Prostate gland (tissue), 2 donors: Measurements from ENCODE around the gene AOAH. TPM values are rescaled to one million over a fixed set of nuclear protein-coding genes. Genes with fewer than 3 reads are reported as not detected.
"Not testable (repeated sequence)": the region's sequence is repeated elsewhere in the genome, so short reads cannot be mapped to it uniquely, and the experiment has no call there.

ENCODE experiments used
- DNase-seq: peaks from one replicate; pipeline ENCODE4 v3.0.0-alpha.2; 2019; ENCODE audit warnings: low spot score
- H3K27ac ChIP-seq, 2 donors: fragments of 200-600 bp; sonication (generic); 2 replicates each; pipeline ENCODE4 v1.5.1; 2017 to 2019
- H3K27me3 ChIP-seq: fragments of 200-600 bp; sonication (generic); replicated peaks from 2 replicates; pipeline ENCODE4 v1.5.1; 2019; ENCODE audit not compliant: insufficient read depth
- H3K36me3 ChIP-seq, 2 donors: fragments of 200-600 bp; sonication (generic); 1 replicate in 1 of 2; 2 replicates in 1 of 2; pipeline versions ENCODE4 v1.5.1 to v1.8.1; 2017 to 2019
- H3K4me1 ChIP-seq: fragments of 200-600 bp; sonication (generic); replicated peaks from 2 replicates; pipeline ENCODE4 v1.5.1; 2019
- H3K4me3 ChIP-seq, 2 donors: fragments of 200-600 bp; sonication (generic); 2 replicates each; pipeline ENCODE4 v1.5.1; 2017 to 2019
- H3K9me3 ChIP-seq: fragments of 200-600 bp; sonication (generic); 2 replicates; pipeline ENCODE4 v1.5.1; 2017
- POLR2A ChIP-seq: fragments of 450-650 bp; IDR thresholded peaks from one replicate; pipeline ENCODE4 v1.6.1; 2016; ENCODE audit warnings: antibody characterized with exemption, mild to moderate bottlenecking
- POLR2AphosphoS5 ChIP-seq: sonication (generic); formaldehyde crosslinking; IDR thresholded peaks from one replicate; pipeline ENCODE4 v1.6.1; 2017; ENCODE audit warnings: antibody characterized with exemption
- WGBS: methylation state at CpG from one replicate; pipeline ENCODE4 v1.1.5; 2018; 5-methylcytosine and 5-hydroxymethylcytosine counted together
- intact Hi-C: fragments of 100-400 bp; cut with DNase I; formaldehyde crosslinking; loops from one replicate; pipeline ENCODE4 v1.14.2; 2022
- total RNA-seq, 2 donors: library from RNA; depleted of rRNA; stranded (reverse); fragments of >200 nt; gene quantifications; one replicate each; pipeline ENCODE4 v1.1.0, GENCODE V29; 2016
- TF ChIP-seq, protein P1 (sequence below), 4 experiments: fragments of 200-600 bp in 2 of 4; fragments of 450-650 bp in 2 of 4; sonication (generic) in 2 of 4; IDR thresholded peaks; 1 replicate in 3 of 4; 2 replicates in 1 of 4; pipeline ENCODE4 v1.5.1; 2016 to 2019; ENCODE audit warnings: antibody characterized with exemption in 4 of 4, mild to moderate bottlenecking in 2 of 4, moderate library complexity in 2 of 4

The AOAH gene
- total RNA-seq, 2 donors from 2014 or later = 4.1 to 4.8 TPM

DNA sequence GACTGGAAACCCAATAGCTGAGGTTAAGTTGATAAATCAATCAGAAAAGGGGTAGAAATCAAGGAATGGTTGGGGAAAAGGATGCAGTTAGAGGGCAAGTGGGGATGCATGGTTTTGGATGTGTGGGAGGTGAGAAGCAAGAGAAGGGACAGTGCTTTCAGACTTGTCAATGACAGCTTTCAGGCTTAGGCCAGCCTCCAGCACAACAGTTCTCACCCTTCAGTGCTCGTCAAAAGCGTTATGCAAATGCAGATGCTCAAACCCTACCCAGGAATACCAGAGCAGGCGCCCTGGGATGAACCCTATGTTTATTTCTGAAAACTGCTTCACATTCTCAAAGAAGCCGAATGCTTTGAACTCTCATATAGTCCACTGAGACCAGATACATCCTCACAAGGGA is 74.0 kb downstream of the AOAH start:
- no peak for DNase-seq
- no peaks in the 10 kb centered on the region for H3K27me3 ChIP-seq
- H3K4me3 ChIP-seq = no peak overlapping the region
- TF ChIP-seq POLR2A = no peak
- TF ChIP-seq, protein P1, sequence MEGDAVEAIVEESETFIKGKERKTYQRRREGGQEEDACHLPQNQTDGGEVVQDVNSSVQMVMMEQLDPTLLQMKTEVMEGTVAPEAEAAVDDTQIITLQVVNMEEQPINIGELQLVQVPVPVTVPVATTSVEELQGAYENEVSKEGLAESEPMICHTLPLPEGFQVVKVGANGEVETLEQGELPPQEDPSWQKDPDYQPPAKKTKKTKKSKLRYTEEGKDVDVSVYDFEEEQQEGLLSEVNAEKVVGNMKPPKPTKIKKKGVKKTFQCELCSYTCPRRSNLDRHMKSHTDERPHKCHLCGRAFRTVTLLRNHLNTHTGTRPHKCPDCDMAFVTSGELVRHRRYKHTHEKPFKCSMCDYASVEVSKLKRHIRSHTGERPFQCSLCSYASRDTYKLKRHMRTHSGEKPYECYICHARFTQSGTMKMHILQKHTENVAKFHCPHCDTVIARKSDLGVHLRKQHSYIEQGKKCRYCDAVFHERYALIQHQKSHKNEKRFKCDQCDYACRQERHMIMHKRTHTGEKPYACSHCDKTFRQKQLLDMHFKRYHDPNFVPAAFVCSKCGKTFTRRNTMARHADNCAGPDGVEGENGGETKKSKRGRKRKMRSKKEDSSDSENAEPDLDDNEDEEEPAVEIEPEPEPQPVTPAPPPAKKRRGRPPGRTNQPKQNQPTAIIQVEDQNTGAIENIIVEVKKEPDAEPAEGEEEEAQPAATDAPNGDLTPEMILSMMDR (IDR thresholded peaks at IDR 0.05) = no peak
- intact Hi-C loops = no loop called here
- H3K4me1 ChIP-seq = no peaks in the 10 kb centered on the region
- WGBS = 89% methylated on average over 4 of the region's 4 CpGs
- H3K9me3 ChIP-seq = no peaks in the 10 kb centered on the region
- H3K27ac ChIP-seq = no peak overlapping the region
- H3K36me3 ChIP-seq = no peaks in the 10 kb centered on the region

DNA sequence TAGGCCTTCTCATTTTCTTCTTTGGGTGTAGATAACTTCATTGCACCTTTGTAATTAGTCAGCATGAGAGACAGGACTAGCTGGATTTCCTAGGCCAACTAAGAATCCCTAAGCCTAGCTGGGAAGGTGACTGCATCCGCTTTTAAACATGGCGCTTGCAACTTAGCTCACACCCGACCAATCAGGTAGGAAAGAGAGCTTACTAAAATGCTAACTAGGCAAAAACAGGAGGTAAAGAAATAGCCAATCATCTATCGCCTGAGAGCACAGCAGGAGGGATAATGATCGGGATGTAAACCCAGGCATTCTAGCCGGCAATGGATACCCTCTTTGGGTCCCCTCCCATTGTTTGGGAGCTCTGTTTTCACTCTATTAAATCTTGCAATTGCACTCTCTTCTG is 75.0 kb downstream of the AOAH start:
- H3K9me3 ChIP-seq, DNase-seq, H3K4me1 ChIP-seq, H3K36me3 ChIP-seq, intact Hi-C loops, H3K27ac ChIP-seq, H3K4me3 ChIP-seq, H3K27me3 ChIP-seq: not testable (repeated sequence)
- 95% methylated on average over 6 of the region's 6 CpGs for WGBS

DNA sequence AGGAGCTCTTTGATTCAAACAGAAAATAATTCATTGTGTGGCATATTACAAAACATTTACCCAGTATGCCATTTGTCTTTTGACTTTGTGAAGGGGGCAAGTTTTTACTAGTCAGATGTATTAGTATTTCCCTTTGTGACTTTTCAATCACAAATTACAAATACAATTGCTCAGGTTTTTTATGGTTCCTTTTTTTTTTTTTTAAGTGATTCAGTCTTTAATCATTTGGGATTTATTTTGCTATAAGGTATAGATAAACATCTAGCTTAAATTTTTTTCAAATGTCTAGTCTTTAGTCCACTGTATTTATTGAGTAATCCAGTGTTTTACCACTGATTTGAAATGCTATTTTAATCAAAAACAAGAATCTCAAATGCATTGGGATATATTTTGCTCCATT is 75.9 kb downstream of the AOAH start:
- DNase-seq = no peak
- Histone ChIP-seq H3K27me3 (no peaks in the 10 kb centered on the region), H3K27ac (no peak overlapping the region), H3K36me3 (no peaks in the 10 kb centered on the region), H3K4me1 (no peaks in the 10 kb centered on the region), H3K9me3 (no peaks in the 10 kb centered on the region), H3K4me3 (no peak overlapping the region)
- TF ChIP-seq, protein P1 (IDR thresholded peaks at IDR 0.05) = no peak
- no peak for TF ChIP-seq POLR2AphosphoS5
- no peak for TF ChIP-seq POLR2A
- intact Hi-C loops = no loop called here

DNA sequence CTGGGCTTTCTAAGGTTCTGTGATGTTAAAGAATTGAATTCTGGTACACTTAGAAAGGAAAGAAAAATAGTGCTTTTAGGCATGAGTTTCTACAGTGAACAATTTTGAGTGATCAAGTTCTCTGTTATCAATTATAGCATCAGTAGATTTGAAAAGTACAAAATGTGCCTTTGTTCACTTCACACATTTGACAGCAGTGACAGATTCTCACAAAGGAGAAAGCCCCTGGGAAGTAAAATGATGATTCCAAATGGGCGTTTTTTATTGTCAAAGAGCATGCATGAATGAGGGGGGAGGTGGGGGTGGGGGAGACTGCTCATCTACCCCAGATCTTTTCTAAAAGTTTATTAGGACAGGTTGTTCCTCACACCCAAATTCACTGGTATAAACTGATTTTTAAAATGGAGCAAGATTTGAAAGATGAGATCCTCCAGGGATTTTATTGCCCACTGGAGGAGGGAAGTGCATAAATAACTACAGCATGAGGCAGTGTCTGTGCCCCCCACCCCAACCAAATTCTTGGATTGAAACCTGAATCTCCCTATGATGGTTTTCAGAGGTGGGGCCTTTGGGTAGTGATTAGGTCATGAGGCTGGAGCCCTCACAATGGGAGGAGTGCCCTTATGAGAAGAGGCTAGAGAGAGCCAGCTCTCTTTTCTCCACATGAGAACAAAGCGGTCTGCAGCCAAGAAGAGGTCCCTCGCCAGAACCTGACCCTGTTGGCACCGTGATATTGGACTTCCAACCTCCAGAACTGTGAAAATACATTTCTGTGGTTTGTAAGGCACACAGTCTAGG is 79.5 kb downstream of the AOAH start:
- Histone ChIP-seq H3K4me3 (no peak overlapping the region), H3K9me3 (no peaks in the 10 kb centered on the region), H3K27ac (no peak overlapping the region), H3K4me1 (no peaks in the 10 kb centered on the region), H3K27me3 (no peaks in the 10 kb centered on the region), H3K36me3 (no peaks in the 10 kb centered on the region)
- intact Hi-C loops = no loop called here
- WGBS = 11% methylated on average over 4 of the region's 4 CpGs
- no peak for DNase-seq
- TF ChIP-seq POLR2AphosphoS5 = no peak
- TF ChIP-seq POLR2A = no peak
- TF ChIP-seq, protein P1 (IDR thresholded peaks at IDR 0.05) = no peak

DNA sequence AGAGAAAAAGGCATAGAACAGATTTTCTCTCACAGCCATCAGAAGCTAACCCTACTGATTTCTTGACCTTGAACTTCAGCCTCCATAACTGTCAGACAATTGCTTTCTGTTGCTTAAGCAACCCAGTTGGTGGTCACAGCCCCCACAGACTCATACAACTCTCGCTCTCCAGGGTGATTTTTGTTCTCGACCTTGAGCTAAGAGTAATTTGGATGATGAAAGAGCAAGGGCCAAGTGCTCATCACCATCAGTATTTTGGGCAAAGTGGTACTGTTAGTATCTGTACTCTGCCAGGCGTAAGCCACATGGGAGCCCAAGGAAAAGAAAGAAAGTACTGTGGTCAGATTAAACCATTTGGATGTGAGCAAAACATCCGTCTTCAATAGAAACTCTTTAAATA is 81.9 kb downstream of the AOAH start:
- 92% methylated on average over 4 of the region's 4 CpGs for whole genome bisulfite sequencing
- no peak for TF ChIP-seq POLR2AphosphoS5
- no peak for TF ChIP-seq POLR2A
- TF ChIP-seq, protein P1 (IDR thresholded peaks at IDR 0.05) = no peak
- H3K9me3 ChIP-seq = no peaks in the 10 kb centered on the region
- no peak overlapping the region for H3K27ac ChIP-seq
- H3K27me3 ChIP-seq = no peaks in the 10 kb centered on the region
- intact Hi-C loops = no loop called here
- no peaks in the 10 kb centered on the region for H3K4me1 ChIP-seq
- no peaks in the 10 kb centered on the region for H3K36me3 ChIP-seq
- DNase-seq = no peak
- H3K4me3 ChIP-seq = no peak overlapping the region
